SU-DHL-6 (cell line): ENCODE data around the gene PRLHR.

Source experiments
- H2AFZ ChIP-seq: fragments of 200-600 bp; sonication (generic); 2 replicates; pipeline ENCODE4 v1.6.1; 2014; ENCODE audit warnings: low read depth, mild to moderate bottlenecking, moderate library complexity, mixed read lengths, antibody characterized with exemption, low read length; ENCODE audit not compliant: severe bottlenecking
- H3F3A ChIP-seq: fragments of 200-600 bp; shearing (Covaris generic); 2 replicates; pipeline ENCODE4 v1.6.0; 2016; ENCODE audit warnings: antibody characterized with exemption, mild to moderate bottlenecking; ENCODE audit not compliant: insufficient read depth
- H3K27ac ChIP-seq: fragments of 200-600 bp; sonication (generic); 2 replicates; pipeline ENCODE4 v1.5.1; 2016; ENCODE audit warnings: low read depth, mild to moderate bottlenecking, low read length, moderate library complexity, mixed read lengths
- H3K27me3 ChIP-seq: fragments of 200-600 bp; sonication (generic), shearing (Covaris generic); 2 replicates; pipeline ENCODE4 v1.6.0; 2014; ENCODE audit warnings: mild to moderate bottlenecking, low read length
- H3K36me3 ChIP-seq: fragments of 200-600 bp; sonication (generic); 2 replicates; pipeline ENCODE4 v1.6.1; 2014; ENCODE audit warnings: mild to moderate bottlenecking, low read length, mixed read lengths
- H3K4me2 ChIP-seq: fragments of 300-600, 200-600 bp; shearing (Covaris generic), sonication (generic); 2 replicates; pipeline ENCODE4 v1.6.0; 2014; ENCODE audit warnings: low read length, low read depth, mild to moderate bottlenecking; ENCODE audit not compliant: poor library complexity, severe bottlenecking
- H3K4me3 ChIP-seq: fragments of 200-600 bp; sonication (generic); 2 replicates; pipeline ENCODE4 v1.5.1; 2014; ENCODE audit warnings: antibody characterized with exemption, low read length, mild to moderate bottlenecking, mixed read lengths; ENCODE audit not compliant: insufficient read depth, poor library complexity, severe bottlenecking
- H3K79me2 ChIP-seq: fragments of 200-600 bp; sonication (generic); 2 replicates; pipeline ENCODE4 v1.6.1; 2014; ENCODE audit warnings: mild to moderate bottlenecking, low read length, moderate library complexity; ENCODE audit not compliant: insufficient read depth
- H3K9ac ChIP-seq: fragments of 200-600 bp; sonication (generic); 2 replicates; pipeline ENCODE4 v1.7.0; 2014; ENCODE audit warnings: mild to moderate bottlenecking, low read length
- H3K9me2 ChIP-seq: fragments of 200-600 bp; sonication (generic); replicated peaks from 2 replicates; pipeline ENCODE4 v1.6.1; 2014; ENCODE audit warnings: low read length; ENCODE audit not compliant: insufficient read depth
- H3K9me3 ChIP-seq: fragments of 200-600 bp; sonication (generic); 2 replicates; pipeline ENCODE4 v1.6.1; 2014; ENCODE audit warnings: low read length, mixed read lengths; ENCODE audit not compliant: insufficient read depth
- H4K20me1 ChIP-seq: fragments of 200-600 bp; sonication (generic); 2 replicates; pipeline ENCODE4 v1.6.1; 2014; ENCODE audit warnings: low read depth, mild to moderate bottlenecking, antibody characterized with exemption, low read length, moderate library complexity, mixed read lengths
- EZH2phosphoT487 ChIP-seq: fragments of 200-600 bp; sonication (generic), shearing (Covaris generic); conservative IDR thresholded peaks from 2 replicates; pipeline ENCODE4 v1.6.1; 2018; ENCODE audit warnings: mild to moderate bottlenecking, antibody characterized with exemption, low read length, moderate library complexity, mixed read lengths
- TF ChIP-seq, protein P1 (sequence below): fragments of 200-600 bp; sonication (generic); IDR thresholded peaks from one replicate; pipeline ENCODE4 v1.5.1; 2017; ENCODE audit warnings: antibody characterized with exemption, mild to moderate bottlenecking, low read length, moderate library complexity; ENCODE audit not compliant: insufficient read depth, poor library complexity, severe bottlenecking

The PRLHR gene

GRCh38 chr10:118563373-118563890 lies 32.0 kb downstream of the PRLHR start:
- H3K4me3 ChIP-seq: no peak overlapping the region
- no peak overlapping the region for H3K27ac ChIP-seq
- no peaks in the 10 kb centered on the region for H4K20me1 ChIP-seq
- no peaks in the 10 kb centered on the region for H3K9me3 ChIP-seq
- no peak overlapping the region for H2AFZ ChIP-seq
- no peak for TF ChIP-seq EZH2phosphoT487
- TF ChIP-seq, protein P1, sequence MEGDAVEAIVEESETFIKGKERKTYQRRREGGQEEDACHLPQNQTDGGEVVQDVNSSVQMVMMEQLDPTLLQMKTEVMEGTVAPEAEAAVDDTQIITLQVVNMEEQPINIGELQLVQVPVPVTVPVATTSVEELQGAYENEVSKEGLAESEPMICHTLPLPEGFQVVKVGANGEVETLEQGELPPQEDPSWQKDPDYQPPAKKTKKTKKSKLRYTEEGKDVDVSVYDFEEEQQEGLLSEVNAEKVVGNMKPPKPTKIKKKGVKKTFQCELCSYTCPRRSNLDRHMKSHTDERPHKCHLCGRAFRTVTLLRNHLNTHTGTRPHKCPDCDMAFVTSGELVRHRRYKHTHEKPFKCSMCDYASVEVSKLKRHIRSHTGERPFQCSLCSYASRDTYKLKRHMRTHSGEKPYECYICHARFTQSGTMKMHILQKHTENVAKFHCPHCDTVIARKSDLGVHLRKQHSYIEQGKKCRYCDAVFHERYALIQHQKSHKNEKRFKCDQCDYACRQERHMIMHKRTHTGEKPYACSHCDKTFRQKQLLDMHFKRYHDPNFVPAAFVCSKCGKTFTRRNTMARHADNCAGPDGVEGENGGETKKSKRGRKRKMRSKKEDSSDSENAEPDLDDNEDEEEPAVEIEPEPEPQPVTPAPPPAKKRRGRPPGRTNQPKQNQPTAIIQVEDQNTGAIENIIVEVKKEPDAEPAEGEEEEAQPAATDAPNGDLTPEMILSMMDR: no peak
- no peak overlapping the region for H3K4me2 ChIP-seq
- H3K9ac ChIP-seq: no peak overlapping the region
- H3K9me2 ChIP-seq: no peaks in the 10 kb centered on the region
- H3K36me3 ChIP-seq: no peaks in the 10 kb centered on the region
- no peaks in the 10 kb centered on the region for H3K27me3 ChIP-seq
- H3F3A ChIP-seq: no peaks in the 10 kb centered on the region
- H3K79me2 ChIP-seq: no peaks in the 10 kb centered on the region

- Histone ChIP-seq H3K9ac (no peak overlapping the region), H3K79me2 (no peaks in the 10 kb centered on the region), H3K4me3 (no peak overlapping the region), H3K27me3 (no peaks in the 10 kb centered on the region), H2AFZ (no peak overlapping the region), H3K36me3 (no peaks in the 10 kb centered on the region), H3F3A (no peaks in the 10 kb centered on the region), H3K9me2 (no peaks in the 10 kb centered on the region), H3K9me3 (no peaks in the 10 kb centered on the region), H3K4me2 (no peak overlapping the region), H3K27ac (no peak overlapping the region), H4K20me1 (no peaks in the 10 kb centered on the region)
- TF ChIP-seq, protein P1: no peak
- no peak for TF ChIP-seq EZH2phosphoT487
Observed at GRCh38 chr10:118562851-118563250, 32.6 kb downstream of the PRLHR start.

DNA sequence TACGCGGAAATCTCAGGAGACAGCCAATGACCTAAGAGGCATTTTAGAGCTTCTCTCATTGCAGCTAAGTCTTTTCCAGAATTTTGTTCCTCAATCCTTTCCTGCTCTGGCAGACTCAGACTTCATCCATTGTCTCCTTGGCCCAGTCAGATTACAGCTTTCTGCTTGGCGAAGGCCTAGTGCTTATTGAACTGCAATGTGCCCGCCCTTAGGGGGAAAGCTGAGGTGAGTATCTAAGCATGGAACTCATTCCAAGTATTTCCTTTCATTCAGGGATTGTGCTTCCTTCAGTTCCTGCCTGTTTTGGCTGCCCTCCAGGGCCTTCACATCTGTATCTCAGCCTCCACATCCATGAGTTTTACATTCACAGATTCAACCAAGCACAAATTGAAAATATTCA lies 37.5 kb downstream of the PRLHR start:
- no peak overlapping the region for H3K4me2 ChIP-seq
- H4K20me1 ChIP-seq: no peaks in the 10 kb centered on the region
- no peak overlapping the region for H3K9ac ChIP-seq
- TF ChIP-seq, protein P1: no peak
- TF ChIP-seq EZH2phosphoT487: no peak
- H3F3A ChIP-seq: no peaks in the 10 kb centered on the region
- no peaks in the 10 kb centered on the region for H3K79me2 ChIP-seq
- H3K4me3 ChIP-seq: no peak overlapping the region
- H3K27me3 ChIP-seq: no peaks in the 10 kb centered on the region
- no peaks in the 10 kb centered on the region for H3K9me3 ChIP-seq
- H2AFZ ChIP-seq: no peak overlapping the region
- no peak overlapping the region for H3K27ac ChIP-seq
- H3K36me3 ChIP-seq: no peaks in the 10 kb centered on the region
- H3K9me2 ChIP-seq: no peaks in the 10 kb centered on the region
